Neutrophil (primary cell): ENCODE results near the gene NEURL1.

Experiments used
- H3K27ac ChIP-seq: fragments of 200-600 bp; sonication (generic); 2 replicates; pipeline ENCODE4 v1.5.1; 2016; ENCODE audit warnings: mild to moderate bottlenecking, moderate library complexity
- H3K27me3 ChIP-seq: fragments of 200-600 bp; sonication (generic); 2 replicates; pipeline ENCODE4 v1.6.0; 2016; ENCODE audit warnings: mild to moderate bottlenecking
- H3K36me3 ChIP-seq: fragments of 200-600 bp; sonication (generic); 2 replicates; pipeline ENCODE4 v1.5.1; 2017
- H3K4me1 ChIP-seq, 2 experiments: fragments of 200-600 bp in 1 of 2; sonication (generic) in 1 of 2; 1 replicate in 1 of 2; 2 replicates in 1 of 2; pipeline versions ENCODE4 v1.5.1 to v1.6.1; 2013 to 2016; ENCODE audit warnings: low read depth in 1 of 2, low read length in 1 of 2, mild to moderate bottlenecking in 1 of 2, moderate library complexity in 1 of 2; ENCODE audit not compliant: control insufficient read depth in 1 of 2, insufficient read depth in 1 of 2
- H3K4me3 ChIP-seq, 2 experiments: fragments of 200-600 bp in 1 of 2; sonication (generic) in 1 of 2; 1 replicate in 1 of 2; 2 replicates in 1 of 2; pipeline ENCODE4 v1.5.1; 2013 to 2016; ENCODE audit warnings: low read depth in 1 of 2, low read length in 1 of 2, mild to moderate bottlenecking in 1 of 2, moderate library complexity in 1 of 2
- H3K9me3 ChIP-seq: fragments of 200-600 bp; sonication (generic); 2 replicates; pipeline ENCODE4 v1.5.1; 2016
- CTCF ChIP-seq: fragments of 200-600 bp; sonication (generic); IDR thresholded peaks from 2 replicates; pipeline ENCODE4 v1.5.1; 2016; ENCODE audit warnings: antibody characterized with exemption

The NEURL1 gene

GRCh38 chr10:103626178-103626577 lies 132.7 kb downstream of the NEURL1 start:
- H3K36me3 ChIP-seq, result no peaks in the 10 kb centered on the region
- H3K4me3 ChIP-seq, result no peak overlapping the region
- TF ChIP-seq CTCF, result no peak
- no peaks in the 10 kb centered on the region for H3K27me3 ChIP-seq
- no peak overlapping the region for H3K27ac ChIP-seq
- H3K4me1 ChIP-seq, result no peaks in the 10 kb centered on the region
- no peaks in the 10 kb centered on the region for H3K9me3 ChIP-seq

GRCh38 chr10:103627111-103627892 lies 133.8 kb downstream of the NEURL1 start:
- TF ChIP-seq CTCF, result no peak
- Histone ChIP-seq H3K27ac (no peak overlapping the region), H3K36me3 (no peaks in the 10 kb centered on the region), H3K9me3 (no peaks in the 10 kb centered on the region), H3K27me3 (no peaks in the 10 kb centered on the region), H3K4me3 (no peak overlapping the region), H3K4me1 (no peaks in the 10 kb centered on the region)

GRCh38 chr10:103627893-103628292 lies 134.4 kb downstream of the NEURL1 start:
- H3K4me1 ChIP-seq, result no peaks in the 10 kb centered on the region
- no peaks in the 10 kb centered on the region for H3K9me3 ChIP-seq
- H3K27me3 ChIP-seq, result no peaks in the 10 kb centered on the region
- no peak overlapping the region for H3K4me3 ChIP-seq
- no peaks in the 10 kb centered on the region for H3K36me3 ChIP-seq
- TF ChIP-seq CTCF, result no peak
- no peak overlapping the region for H3K27ac ChIP-seq

GRCh38 chr10:103629581-103629980 lies 136.1 kb downstream of the NEURL1 start:
- no peaks in the 10 kb centered on the region for H3K4me1 ChIP-seq
- H3K4me3 ChIP-seq, result no peak overlapping the region
- H3K36me3 ChIP-seq, result no peaks in the 10 kb centered on the region
- H3K27me3 ChIP-seq, result no peaks in the 10 kb centered on the region
- TF ChIP-seq CTCF, result no peak
- H3K27ac ChIP-seq, result no peak overlapping the region
- H3K9me3 ChIP-seq, result no peaks in the 10 kb centered on the region

GRCh38 chr10:103630156-103630555 lies 136.7 kb downstream of the NEURL1 start:
- Histone ChIP-seq H3K4me1 (no peaks in the 10 kb centered on the region), H3K27me3 (no peaks in the 10 kb centered on the region), H3K36me3 (no peaks in the 10 kb centered on the region), H3K27ac (no peak overlapping the region), H3K4me3 (no peak overlapping the region), H3K9me3 (no peaks in the 10 kb centered on the region)
- no peak for TF ChIP-seq CTCF
